HUES48 (cell line): ENCODE results near the gene STX16.

ENCODE experiments used
- H3K27ac ChIP-seq: one replicate; pipeline ENCODE4 v1.7.0; 2013; ENCODE audit warnings: low read depth, low read length, inconsistent platforms
- H3K27me3 ChIP-seq: 2 replicates; pipeline ENCODE4 v1.6.1; 2013; ENCODE audit warnings: mild to moderate bottlenecking, low read length; ENCODE audit not compliant: control insufficient read depth, insufficient read depth
- H3K36me3 ChIP-seq: 2 replicates; pipeline ENCODE4 v1.6.1; 2013; ENCODE audit warnings: low read length; ENCODE audit not compliant: control insufficient read depth, insufficient read depth
- H3K4me1 ChIP-seq: 2 replicates; pipeline ENCODE4 v1.6.1; 2013; ENCODE audit warnings: mild to moderate bottlenecking, low read length; ENCODE audit not compliant: control insufficient read depth, insufficient read depth
- H3K4me3 ChIP-seq: 2 replicates; pipeline ENCODE4 v1.5.1; 2013; ENCODE audit warnings: mild to moderate bottlenecking, low read depth, low read length
- H3K9ac ChIP-seq: 2 replicates; pipeline ENCODE4 v1.6.1; 2013; ENCODE audit warnings: mild to moderate bottlenecking, low read depth, low read length, moderate library complexity
- H3K9me3 ChIP-seq: 2 replicates; pipeline ENCODE4 v1.6.1; 2013; ENCODE audit warnings: low read length; ENCODE audit not compliant: control insufficient read depth, insufficient read depth

Gene STX16

GRCh38 chr20:58694241-58695083 lies 43.4 kb downstream of the STX16 start:
- H3K36me3 ChIP-seq = peaks cover 30% of the 10 kb centered on the region
- H3K27ac ChIP-seq = no peak overlapping the region
- H3K9ac ChIP-seq = no peak overlapping the region
- H3K9me3 ChIP-seq = no peaks in the 10 kb centered on the region
- no peak overlapping the region for H3K4me3 ChIP-seq
- H3K4me1 ChIP-seq = peaks cover 21% of the 10 kb centered on the region
- no peaks in the 10 kb centered on the region for H3K27me3 ChIP-seq

- H3K4me1 ChIP-seq = peaks cover 20% of the 10 kb centered on the region
- no peak overlapping the region for H3K4me3 ChIP-seq
- H3K9me3 ChIP-seq = no peaks in the 10 kb centered on the region
- H3K27ac ChIP-seq = no peak overlapping the region
- H3K36me3 ChIP-seq = peaks cover 37% of the 10 kb centered on the region
- no peak overlapping the region for H3K9ac ChIP-seq
- H3K27me3 ChIP-seq = no peaks in the 10 kb centered on the region
Observed at GRCh38 chr20:58695084-58695722, 44.1 kb downstream of the STX16 start.

- H3K4me1 ChIP-seq = peaks cover 15% of the 10 kb centered on the region
- H3K9ac ChIP-seq = no peak overlapping the region
- H3K4me3 ChIP-seq = no peak overlapping the region
- H3K27ac ChIP-seq = no peak overlapping the region
- no peaks in the 10 kb centered on the region for H3K27me3 ChIP-seq
- no peaks in the 10 kb centered on the region for H3K9me3 ChIP-seq
- H3K36me3 ChIP-seq = peaks cover 44% of the 10 kb centered on the region
Observed at GRCh38 chr20:58695895-58696375, 44.9 kb downstream of the STX16 start.

GRCh38 chr20:58696411-58696961 lies 45.4 kb downstream of the STX16 start:
- peaks cover 11% of the 10 kb centered on the region; the same call in 1 of the 2 replicates for H3K4me1 ChIP-seq
- H3K27ac ChIP-seq = no peak overlapping the region
- H3K9me3 ChIP-seq = no peaks in the 10 kb centered on the region
- H3K27me3 ChIP-seq = no peaks in the 10 kb centered on the region
- no peak overlapping the region for H3K4me3 ChIP-seq
- no peak overlapping the region for H3K9ac ChIP-seq
- H3K36me3 ChIP-seq = peaks cover 44% of the 10 kb centered on the region

- H3K9ac ChIP-seq = no peak overlapping the region
- H3K36me3 ChIP-seq = peaks cover 51% of the 10 kb centered on the region
- H3K4me1 ChIP-seq = peaks cover 4% of the 10 kb centered on the region; the same call in 1 of the 2 replicates
- H3K9me3 ChIP-seq = no peaks in the 10 kb centered on the region
- H3K27me3 ChIP-seq = no peaks in the 10 kb centered on the region
- H3K4me3 ChIP-seq = no peak overlapping the region
- no peak overlapping the region for H3K27ac ChIP-seq
Observed at GRCh38 chr20:58697201-58697866, 46.3 kb downstream of the STX16 start.

- Histone ChIP-seq H3K27me3 (no peaks in the 10 kb centered on the region), H3K9me3 (no peaks in the 10 kb centered on the region), H3K27ac (no peak overlapping the region), H3K4me1 (0 out of 2 replicates have a peak, but pooled peaks cover 3% of the 10 kb centered on the region), H3K9ac (no peak overlapping the region), H3K4me3 (no peak overlapping the region), H3K36me3 (peaks cover 58% of the 10 kb centered on the region)
Observed at GRCh38 chr20:58697867-58698703, 47.0 kb downstream of the STX16 start.

GRCh38 chr20:58698741-58699622 lies 47.9 kb downstream of the STX16 start:
- Histone ChIP-seq H3K9ac (no peak overlapping the region), H3K27ac (no peak overlapping the region), H3K36me3 (peaks cover 67% of the 10 kb centered on the region), H3K27me3 (no peaks in the 10 kb centered on the region), H3K4me1 (0 out of 2 replicates have a peak, but pooled peaks cover under 1% of the 10 kb centered on the region), H3K9me3 (no peaks in the 10 kb centered on the region), H3K4me3 (no peak overlapping the region)

- Histone ChIP-seq H3K4me1 (no peaks in the 10 kb centered on the region), H3K27ac (no peak overlapping the region), H3K9ac (no peak overlapping the region), H3K9me3 (0 out of 2 replicates have a peak, but pooled peaks cover 4% of the 10 kb centered on the region), H3K27me3 (no peaks in the 10 kb centered on the region), H3K4me3 (no peak overlapping the region), H3K36me3 (peaks cover 74% of the 10 kb centered on the region)
Observed at GRCh38 chr20:58699623-58700107, 48.6 kb downstream of the STX16 start.

- Histone ChIP-seq H3K9me3 (0 out of 2 replicates have a peak, but pooled peaks cover 4% of the 10 kb centered on the region), H3K4me3 (no peak overlapping the region), H3K27ac (no peak overlapping the region), H3K4me1 (no peaks in the 10 kb centered on the region), H3K36me3 (peaks cover 76% of the 10 kb centered on the region), H3K9ac (no peak overlapping the region), H3K27me3 (no peaks in the 10 kb centered on the region)
Observed at GRCh38 chr20:58700121-58700821, 49.2 kb downstream of the STX16 start.
